ENCODE data around the gene CXCL12.

The CXCL12 gene

DNA sequence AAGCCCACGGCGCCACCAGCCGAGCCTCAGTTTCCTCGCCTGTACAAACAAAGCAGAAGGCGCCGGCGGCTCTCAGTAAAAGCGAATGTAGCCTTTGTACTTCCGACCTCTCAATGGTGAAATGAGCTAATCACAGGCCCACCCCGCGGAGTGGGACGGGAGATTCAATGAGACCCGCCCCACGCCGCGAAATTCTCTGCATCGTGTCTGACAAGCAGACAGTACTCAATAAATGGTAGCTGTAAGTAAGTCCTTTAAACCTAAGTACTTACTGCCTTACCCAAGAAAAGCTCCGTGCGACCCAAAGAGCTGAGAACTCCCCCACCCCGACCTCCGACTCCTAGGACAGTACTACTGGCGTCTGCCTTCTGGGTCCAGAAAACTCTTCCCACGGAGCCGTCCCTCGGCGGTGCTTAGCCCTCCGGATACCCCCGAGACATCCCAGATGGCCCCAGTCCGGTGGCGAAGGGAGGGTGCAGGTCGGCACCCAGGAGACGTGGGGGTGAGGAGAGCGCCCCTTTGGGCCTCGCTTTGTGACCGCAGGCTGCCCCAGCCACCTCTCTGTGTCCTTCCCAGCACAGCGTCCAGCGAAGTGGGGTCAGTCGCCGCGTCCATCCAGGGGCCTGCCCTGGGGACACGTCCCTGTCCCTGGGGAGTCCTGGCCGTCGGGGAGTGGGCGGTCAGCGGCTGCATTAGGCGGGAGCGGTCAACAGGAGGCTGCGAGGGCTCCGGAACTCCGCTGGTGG, 972 bp upstream of the CXCL12 start:
- TF ChIP-seq, protein P1, sequence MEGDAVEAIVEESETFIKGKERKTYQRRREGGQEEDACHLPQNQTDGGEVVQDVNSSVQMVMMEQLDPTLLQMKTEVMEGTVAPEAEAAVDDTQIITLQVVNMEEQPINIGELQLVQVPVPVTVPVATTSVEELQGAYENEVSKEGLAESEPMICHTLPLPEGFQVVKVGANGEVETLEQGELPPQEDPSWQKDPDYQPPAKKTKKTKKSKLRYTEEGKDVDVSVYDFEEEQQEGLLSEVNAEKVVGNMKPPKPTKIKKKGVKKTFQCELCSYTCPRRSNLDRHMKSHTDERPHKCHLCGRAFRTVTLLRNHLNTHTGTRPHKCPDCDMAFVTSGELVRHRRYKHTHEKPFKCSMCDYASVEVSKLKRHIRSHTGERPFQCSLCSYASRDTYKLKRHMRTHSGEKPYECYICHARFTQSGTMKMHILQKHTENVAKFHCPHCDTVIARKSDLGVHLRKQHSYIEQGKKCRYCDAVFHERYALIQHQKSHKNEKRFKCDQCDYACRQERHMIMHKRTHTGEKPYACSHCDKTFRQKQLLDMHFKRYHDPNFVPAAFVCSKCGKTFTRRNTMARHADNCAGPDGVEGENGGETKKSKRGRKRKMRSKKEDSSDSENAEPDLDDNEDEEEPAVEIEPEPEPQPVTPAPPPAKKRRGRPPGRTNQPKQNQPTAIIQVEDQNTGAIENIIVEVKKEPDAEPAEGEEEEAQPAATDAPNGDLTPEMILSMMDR (IDR thresholded peaks at IDR 0.05; ENCODE audit: insufficient read depth, missing control alignments) = no peak
- FAIRE-seq = no peak

DNA sequence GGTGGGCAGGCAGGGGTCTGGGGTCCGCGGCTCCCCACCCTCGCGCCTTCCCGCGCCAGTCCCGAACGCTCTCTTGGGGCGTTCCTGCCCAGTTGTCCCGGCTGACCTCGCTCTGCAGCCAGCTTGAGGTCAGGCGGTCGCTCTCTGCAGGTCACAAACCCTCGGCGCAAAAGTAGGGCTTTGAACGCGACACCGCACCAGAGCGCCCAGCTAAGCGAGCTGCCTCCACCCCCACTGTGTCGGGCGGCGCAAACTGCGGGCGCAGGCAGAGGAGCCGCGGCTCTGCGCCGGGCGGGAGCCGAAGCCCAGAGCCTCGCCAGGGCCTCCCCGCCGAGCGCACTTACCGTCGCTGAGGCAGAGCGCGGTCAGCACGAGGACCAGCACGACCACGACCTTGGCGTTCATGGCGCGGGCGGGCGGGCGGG, 284 bp downstream of the CXCL12 start:
- DNase-seq (ENCODE audit: insufficient read length, low spot score) = no peak
- TF ChIP-seq, protein P1 (IDR thresholded peaks at IDR 0.05; ENCODE audit: insufficient read depth, missing control alignments) = no peak
- FAIRE-seq = no peak

More for the DNA sequence above, 972 bp upstream of the CXCL12 start:
- DNase-seq (ENCODE audit: insufficient read length, low spot score) = no peak

DNA sequence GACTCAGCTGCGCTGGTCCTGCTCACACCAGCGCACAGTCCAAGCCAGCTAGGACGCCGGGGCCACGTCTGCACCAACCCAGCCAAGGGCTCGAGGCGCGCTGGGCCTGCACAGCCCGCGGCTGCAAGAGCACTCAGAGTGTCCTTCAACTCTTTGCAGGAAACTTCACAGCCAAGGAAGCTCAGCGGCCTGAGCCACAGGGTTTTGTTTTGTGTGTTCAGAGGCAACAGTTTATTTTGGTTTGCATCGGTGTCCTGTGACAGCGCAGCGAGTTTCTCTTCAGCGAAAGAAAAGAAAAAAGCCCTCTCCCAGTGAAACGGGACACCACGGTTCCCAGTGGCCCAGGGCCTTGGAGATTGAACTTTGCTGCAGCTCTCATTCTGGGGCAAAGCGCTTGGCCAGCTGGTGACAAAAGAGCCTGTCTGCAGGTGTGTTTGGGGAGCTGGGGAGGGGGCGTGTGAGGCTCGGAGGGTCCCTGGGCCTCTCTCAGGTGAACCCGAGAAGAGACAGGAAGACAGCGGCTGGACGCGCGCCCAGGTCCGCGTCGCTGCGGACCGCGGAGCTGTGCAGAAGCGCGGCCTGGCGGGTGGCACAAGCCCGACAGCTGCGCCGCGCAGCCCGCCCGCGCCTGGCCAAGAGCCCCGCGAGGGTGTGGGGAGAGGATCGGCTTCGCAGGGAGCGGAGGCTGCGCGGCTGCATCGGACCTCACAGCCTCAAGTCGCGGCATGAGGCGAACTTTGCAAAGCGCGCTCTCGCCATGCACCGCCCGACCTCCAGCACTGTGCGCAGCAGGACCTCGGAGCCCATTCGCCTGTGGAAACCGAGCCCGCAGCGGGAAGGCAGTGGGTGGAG, 922 bp downstream of the CXCL12 start:
- no peak for DNase-seq (ENCODE audit: insufficient read length, low spot score)
- TF ChIP-seq, protein P1 (IDR thresholded peaks at IDR 0.05; ENCODE audit: insufficient read depth, missing control alignments) = no peak
- FAIRE-seq = no peak

DNA sequence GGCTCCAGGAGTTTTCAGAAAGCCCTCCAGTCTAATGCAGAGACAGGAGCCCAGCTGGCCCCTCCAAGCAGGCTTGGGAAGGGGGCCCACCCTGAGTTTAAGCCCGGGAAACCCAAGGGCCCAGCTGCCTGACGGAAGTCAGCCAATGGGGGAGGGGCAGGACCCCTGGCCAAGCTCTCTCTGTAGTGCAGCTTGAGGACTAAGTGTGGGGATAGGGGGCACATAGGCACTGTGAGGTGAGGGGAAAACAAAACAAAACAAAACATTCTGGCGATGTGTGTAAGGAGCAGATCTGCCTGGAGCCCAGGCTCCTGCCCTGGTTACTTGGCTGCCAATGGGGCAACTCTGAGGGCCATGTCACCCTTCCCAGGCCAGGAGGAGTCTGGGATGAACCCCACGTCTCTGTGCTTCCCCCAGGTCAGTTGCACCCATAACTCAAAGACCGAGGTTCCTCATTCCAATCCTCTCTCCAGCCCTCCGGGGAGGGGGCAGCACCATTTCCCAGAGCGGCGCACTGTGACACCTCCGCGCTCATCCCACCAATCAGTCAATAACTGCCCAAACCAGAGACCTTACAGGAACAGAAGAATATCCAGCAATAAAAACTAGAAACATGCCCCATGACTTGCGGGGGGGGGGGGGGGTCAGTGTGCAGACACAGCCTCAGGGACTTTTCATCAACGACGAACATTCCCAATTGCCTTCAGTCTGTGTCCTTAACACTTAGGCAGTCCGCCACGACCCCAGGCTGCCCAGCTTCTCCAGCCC, 1.7 kb downstream of the CXCL12 start:
- TF ChIP-seq, protein P1 (IDR thresholded peaks at IDR 0.05; ENCODE audit: insufficient read depth, missing control alignments) = no peak
- FAIRE-seq (no peak), DNase-seq (ENCODE audit: insufficient read length, low spot score) (no peak)

DNA sequence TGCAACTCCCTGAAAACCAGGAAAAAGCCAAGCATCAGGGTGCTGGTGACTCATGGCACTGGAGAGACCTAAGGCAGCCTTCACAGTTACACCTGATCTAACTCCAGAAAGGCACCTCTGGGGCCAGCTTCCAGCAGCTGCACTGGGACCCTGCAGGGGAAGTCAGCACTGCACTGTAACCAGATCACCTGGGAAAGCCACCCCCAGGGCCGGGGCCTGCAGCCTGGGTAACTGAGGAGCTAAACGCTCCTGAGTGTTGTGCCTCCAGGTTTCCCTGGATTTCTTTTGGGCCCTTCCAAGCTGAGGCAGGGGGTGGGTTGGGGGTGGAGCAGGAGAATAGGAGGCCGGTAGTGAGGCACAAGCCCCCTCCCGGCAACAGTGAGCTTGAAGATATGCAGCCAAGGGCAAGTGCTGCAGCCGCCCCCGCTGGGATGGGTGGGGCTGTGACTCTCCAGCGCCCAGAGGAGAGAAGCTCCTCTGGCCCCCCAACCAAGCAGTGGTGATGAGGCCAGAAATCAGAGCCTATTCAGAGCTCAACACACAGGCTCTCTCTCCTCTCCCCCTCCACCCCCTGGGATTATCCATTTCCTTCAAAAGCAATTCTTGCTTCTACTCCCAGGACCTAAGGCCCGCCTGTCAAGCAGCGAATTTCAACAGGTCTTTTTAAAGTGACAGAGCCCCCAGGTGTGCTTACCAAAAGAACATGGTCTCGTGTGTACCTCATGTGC, 2.6 kb downstream of the CXCL12 start:
- TF ChIP-seq, protein P1 (IDR thresholded peaks at IDR 0.05; ENCODE audit: insufficient read depth, missing control alignments) = no peak
- FAIRE-seq (no peak), DNase-seq (ENCODE audit: insufficient read length, low spot score) (no peak)

DNA sequence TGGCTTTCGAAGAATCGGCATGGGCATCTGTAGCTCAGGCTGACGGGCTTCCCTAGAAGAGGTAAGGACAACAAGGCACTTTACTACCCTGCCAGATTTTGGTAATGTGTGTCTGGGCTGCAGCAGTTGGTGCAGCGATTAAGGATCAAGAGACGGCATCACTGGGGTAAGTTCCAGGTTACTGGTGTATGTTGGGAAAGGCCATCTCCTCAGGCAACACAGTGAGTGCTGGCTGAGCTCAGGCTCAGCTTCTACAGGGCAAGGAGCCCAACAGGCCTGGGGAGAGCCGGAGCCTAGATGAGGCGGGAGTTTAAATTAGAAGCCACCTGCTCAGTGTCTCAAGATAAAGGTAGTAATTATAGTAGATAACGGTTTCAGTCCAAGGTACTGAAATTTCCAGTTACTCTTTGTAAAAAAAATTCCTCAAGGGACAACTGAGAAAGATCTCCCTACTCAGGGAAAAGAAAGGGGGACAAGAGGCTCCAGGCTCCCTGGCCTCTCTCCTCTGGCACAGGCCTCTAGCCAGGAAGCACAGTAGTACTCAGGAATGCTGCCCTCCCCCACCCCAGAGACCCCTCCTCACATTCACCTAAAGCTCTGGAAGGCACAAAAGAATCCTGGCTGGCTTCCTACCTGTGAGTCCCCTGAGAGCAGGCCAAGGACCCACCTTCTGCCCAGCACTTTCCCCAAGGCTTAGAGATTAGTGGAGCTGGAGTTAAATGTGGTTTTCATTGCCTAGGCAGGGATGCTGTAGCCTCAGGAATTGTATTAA, 3.9 kb downstream of the CXCL12 start:
- TF ChIP-seq, protein P1 (IDR thresholded peaks at IDR 0.05; ENCODE audit: insufficient read depth, missing control alignments) = no peak
- no peak for FAIRE-seq
- DNase-seq (ENCODE audit: insufficient read length, low spot score) = no peak
